ENCODE measurements around the gene DNER. TPM values are rescaled to one million over a fixed set of nuclear protein-coding genes. Genes with fewer than 3 reads are reported as not detected.
A peak's percentile ranks its signal among the peaks of the same experiment; 100 is the strongest.

Gene DNER
- total RNA-seq, 2 donors from 2014 or later = 2.6 to 6.0 TPM

- intact Hi-C loops (cut with DNase I) = no loop called here
- TF ChIP-seq CTCF (IDR thresholded peaks at IDR 0.05) (no peak), POLR2A (IDR thresholded peaks at IDR 0.05) (no peak), POLR2AphosphoS5 (IDR thresholded peaks at IDR 0.05) (no peak)
Measured at GRCh38 chr2:229417176-229417575, 297.2 kb downstream of the DNER start.

GRCh38 chr2:229416116-229416694 lies 298.1 kb downstream of the DNER start:
- no peaks in the 10 kb centered on the region for H3K36me3 ChIP-seq
- intact Hi-C loops (cut with DNase I) = no loop called here
- DNase-seq (ENCODE audit: low spot score) = no peak
- no peaks in the 10 kb centered on the region for H3K27me3 ChIP-seq (replicated peaks; ENCODE audit: insufficient read depth)
- H3K4me3 ChIP-seq = no peak overlapping the region
- H3K4me1 ChIP-seq (replicated peaks) = no peaks in the 10 kb centered on the region
- WGBS = 50% methylated on average over 5 of the region's 5 CpGs
- TF ChIP-seq CTCF (IDR thresholded peaks at IDR 0.05) (no peak), POLR2A (IDR thresholded peaks at IDR 0.05) (no peak), POLR2AphosphoS5 (IDR thresholded peaks at IDR 0.05) (no peak)
- no peaks in the 10 kb centered on the region for H3K9me3 ChIP-seq
- peak overlapping the region in 1 of 2 donors; percentile 37 for H3K27ac ChIP-seq

More at GRCh38 chr2:229417176-229417575, 297.2 kb downstream of the DNER start:
- Histone ChIP-seq H3K27ac (peak overlapping the region in 1 of 2 donors; percentile 37), H3K9me3 (no peaks in the 10 kb centered on the region), H3K4me1 (replicated peaks) (no peaks in the 10 kb centered on the region), H3K27me3 (replicated peaks; ENCODE audit: insufficient read depth) (no peaks in the 10 kb centered on the region), H3K36me3 (no peaks in the 10 kb centered on the region), H3K4me3 (no peak overlapping the region)
- DNase-seq (ENCODE audit: low spot score) = no peak
- 63% methylated on average over 8 of the region's 8 CpGs for WGBS

GRCh38 chr2:229414631-229415030 lies 299.7 kb downstream of the DNER start:
- Histone ChIP-seq H3K4me3 (no peak overlapping the region), H3K36me3 (no peaks in the 10 kb centered on the region), H3K4me1 (replicated peaks) (no peaks in the 10 kb centered on the region), H3K9me3 (no peaks in the 10 kb centered on the region), H3K27ac (no peak overlapping the region), H3K27me3 (replicated peaks; ENCODE audit: insufficient read depth) (no peaks in the 10 kb centered on the region)
- 94% methylated on average over 2 of the region's 2 CpGs for WGBS
- intact Hi-C loops (cut with DNase I) = no loop called here
- no peak for DNase-seq (ENCODE audit: low spot score)
- TF ChIP-seq POLR2AphosphoS5 (IDR thresholded peaks at IDR 0.05) = no peak
- TF ChIP-seq POLR2A (IDR thresholded peaks at IDR 0.05) = no peak
- TF ChIP-seq CTCF (IDR thresholded peaks at IDR 0.05) = no peak

- Histone ChIP-seq H3K36me3 (no peaks in the 10 kb centered on the region), H3K9me3 (no peaks in the 10 kb centered on the region), H3K4me3 (no peak overlapping the region), H3K27ac (no peak overlapping the region), H3K4me1 (replicated peaks) (no peaks in the 10 kb centered on the region), H3K27me3 (replicated peaks; ENCODE audit: insufficient read depth) (no peaks in the 10 kb centered on the region)
- WGBS = 90% methylated on average over 5 of the region's 5 CpGs
- DNase-seq (ENCODE audit: low spot score) = no peak
- intact Hi-C loops (cut with DNase I) = no loop called here
- TF ChIP-seq CTCF (IDR thresholded peaks at IDR 0.05) (no peak), POLR2AphosphoS5 (IDR thresholded peaks at IDR 0.05) (no peak), POLR2A (IDR thresholded peaks at IDR 0.05) (no peak)
Measured at GRCh38 chr2:229412686-229413085, 301.7 kb downstream of the DNER start.

- intact Hi-C loops (cut with DNase I) = no loop called here
- H3K27ac ChIP-seq = peak overlapping the region; percentile 75 to 88
- 15% methylated on average over 5 of the region's 5 CpGs for WGBS
Measured at GRCh38 chr2:229410946-229411345, 303.4 kb downstream of the DNER start.

More at GRCh38 chr2:229410946-229411345, 303.4 kb downstream of the DNER start:
- Histone ChIP-seq H3K4me3 (no peak overlapping the region), H3K27me3 (replicated peaks; ENCODE audit: insufficient read depth) (no peaks in the 10 kb centered on the region), H3K4me1 (replicated peaks) (no peaks in the 10 kb centered on the region), H3K9me3 (no peaks in the 10 kb centered on the region), H3K36me3 (no peaks in the 10 kb centered on the region)
- peak; percentile 54 for DNase-seq (ENCODE audit: low spot score)
- TF ChIP-seq POLR2AphosphoS5 (IDR thresholded peaks at IDR 0.05) (peak; percentile 87), POLR2A (IDR thresholded peaks at IDR 0.05) (no peak)
